Measurements from ENCODE around the gene HK1. TPM values are rescaled to one million over a fixed set of nuclear protein-coding genes. Genes with fewer than 3 reads are reported as not detected.
A peak's percentile ranks its signal among the peaks of the same experiment; 100 is the strongest.

Gene HK1
- total RNA-seq, 1 donor from 2014 or later, result 110 TPM

DNA sequence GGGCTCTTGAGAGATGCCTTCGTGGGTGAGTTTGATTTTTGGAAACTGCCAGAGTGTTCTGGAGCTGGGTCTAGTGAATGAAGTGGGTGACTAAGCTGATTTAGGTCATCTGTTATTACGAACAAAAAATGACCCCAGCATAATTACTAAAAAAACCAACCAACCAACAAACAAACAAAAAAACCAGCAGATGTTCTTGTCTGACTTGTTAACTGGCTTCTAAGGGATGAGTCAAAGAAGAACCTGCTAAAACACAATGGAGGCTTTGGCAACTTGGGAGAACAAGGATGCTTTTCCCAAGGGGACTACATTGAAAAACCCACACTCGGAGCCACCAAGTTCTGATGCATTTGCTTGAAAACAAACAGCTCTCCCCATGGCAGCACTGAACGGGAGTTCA lies 126.9 kb downstream of the HK1 start:
- Mint-ChIP-seq H3K27me3 (ENCODE audit: low read depth) (no peaks in the 10 kb centered on the region), H3K4me1 (ENCODE audit: low read depth) (peaks cover 25% of the 10 kb centered on the region), H3K4me3 (ENCODE audit: unreplicated experiment) (no peak overlapping the region), H3K9me3 (ENCODE audit: low read depth) (no peaks in the 10 kb centered on the region), H3K36me3 (ENCODE audit: low read depth) (peaks cover 20% of the 10 kb centered on the region), H3K27ac (ENCODE audit: unreplicated experiment) (no peak overlapping the region)
- TF ChIP-seq, protein P1, sequence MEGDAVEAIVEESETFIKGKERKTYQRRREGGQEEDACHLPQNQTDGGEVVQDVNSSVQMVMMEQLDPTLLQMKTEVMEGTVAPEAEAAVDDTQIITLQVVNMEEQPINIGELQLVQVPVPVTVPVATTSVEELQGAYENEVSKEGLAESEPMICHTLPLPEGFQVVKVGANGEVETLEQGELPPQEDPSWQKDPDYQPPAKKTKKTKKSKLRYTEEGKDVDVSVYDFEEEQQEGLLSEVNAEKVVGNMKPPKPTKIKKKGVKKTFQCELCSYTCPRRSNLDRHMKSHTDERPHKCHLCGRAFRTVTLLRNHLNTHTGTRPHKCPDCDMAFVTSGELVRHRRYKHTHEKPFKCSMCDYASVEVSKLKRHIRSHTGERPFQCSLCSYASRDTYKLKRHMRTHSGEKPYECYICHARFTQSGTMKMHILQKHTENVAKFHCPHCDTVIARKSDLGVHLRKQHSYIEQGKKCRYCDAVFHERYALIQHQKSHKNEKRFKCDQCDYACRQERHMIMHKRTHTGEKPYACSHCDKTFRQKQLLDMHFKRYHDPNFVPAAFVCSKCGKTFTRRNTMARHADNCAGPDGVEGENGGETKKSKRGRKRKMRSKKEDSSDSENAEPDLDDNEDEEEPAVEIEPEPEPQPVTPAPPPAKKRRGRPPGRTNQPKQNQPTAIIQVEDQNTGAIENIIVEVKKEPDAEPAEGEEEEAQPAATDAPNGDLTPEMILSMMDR (IDR thresholded peaks at IDR 0.05), result no peak
- DNase-seq (ENCODE audit: low spot score), result no peak

DNA sequence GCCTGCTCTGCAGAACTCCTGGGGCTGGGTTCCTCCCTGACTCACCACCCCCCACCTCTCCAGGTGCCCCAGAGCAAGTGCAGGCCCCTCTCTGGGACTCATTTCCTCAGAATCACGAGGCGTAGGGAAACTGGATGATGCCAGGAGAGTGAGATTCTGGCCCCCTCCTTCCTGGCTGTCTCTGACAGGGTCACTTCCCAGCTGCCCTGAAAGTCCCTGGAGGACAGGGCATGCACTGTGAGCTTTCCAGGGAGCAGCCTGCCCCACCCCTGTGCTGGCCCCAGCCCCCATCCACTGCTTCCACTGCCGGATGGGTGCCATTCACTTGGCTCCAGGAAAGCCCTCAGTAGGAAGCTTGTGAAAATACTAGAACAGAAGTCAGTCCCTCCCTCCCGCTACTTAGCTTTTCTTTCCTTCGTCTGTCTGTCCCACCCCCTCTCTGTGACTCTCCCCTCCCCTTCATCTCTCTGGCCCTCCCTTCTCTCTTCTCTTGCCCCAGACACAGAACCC lies 128.1 kb downstream of the HK1 start:
- H3K9me3 Mint-ChIP-seq (ENCODE audit: low read depth), result no peaks in the 10 kb centered on the region
- TF ChIP-seq, protein P1 (IDR thresholded peaks at IDR 0.05), result no peak
- peaks cover 12% of the 10 kb centered on the region for H3K36me3 Mint-ChIP-seq (ENCODE audit: low read depth)
- no peak for DNase-seq (ENCODE audit: low spot score)
- H3K27ac Mint-ChIP-seq (ENCODE audit: unreplicated experiment), result peak overlapping the region; percentile 56
- peaks cover 25% of the 10 kb centered on the region for H3K4me1 Mint-ChIP-seq (ENCODE audit: low read depth)
- no peaks in the 10 kb centered on the region for H3K27me3 Mint-ChIP-seq (ENCODE audit: low read depth)
- no peak overlapping the region for H3K4me3 Mint-ChIP-seq (ENCODE audit: unreplicated experiment)

DNA sequence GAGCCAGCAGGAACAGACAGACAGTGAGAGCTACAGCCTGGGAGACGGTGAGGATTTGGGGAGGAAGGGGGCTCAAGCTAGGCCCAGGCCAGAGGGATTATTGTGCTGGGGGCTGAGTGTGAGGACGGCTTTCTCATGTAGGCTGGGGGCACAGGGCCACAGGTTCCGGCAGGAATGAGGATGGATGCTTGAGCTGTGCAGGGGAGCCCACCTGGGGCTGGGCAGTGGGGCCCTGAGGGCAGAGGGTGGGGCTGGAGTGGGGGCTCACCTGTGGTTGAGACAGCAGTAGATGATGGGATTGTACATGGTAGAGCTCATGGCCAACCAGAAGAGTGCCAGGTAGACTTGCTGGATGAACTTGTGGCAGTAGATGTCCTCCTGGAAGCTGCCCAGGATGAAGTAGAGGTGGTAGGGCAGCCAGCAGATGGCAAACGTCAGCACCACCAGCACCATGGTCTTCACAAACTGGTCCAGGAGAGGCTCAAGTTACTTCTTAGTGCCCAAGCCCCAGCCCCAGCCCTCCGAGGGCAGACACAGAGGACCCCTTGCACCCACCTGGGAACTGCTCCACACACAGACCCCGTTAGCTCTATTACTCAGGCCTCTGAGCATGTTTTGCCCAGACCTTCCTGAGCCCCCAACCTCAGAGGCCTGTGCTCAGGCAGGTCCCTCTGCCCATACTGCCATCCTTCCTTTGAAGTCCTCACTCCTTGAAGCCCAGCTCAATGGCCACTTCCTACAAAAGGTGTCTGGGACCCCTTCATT lies 128.7 kb downstream of the HK1 start:
- peaks cover 25% of the 10 kb centered on the region for H3K4me1 Mint-ChIP-seq (ENCODE audit: low read depth)
- no peaks in the 10 kb centered on the region for H3K9me3 Mint-ChIP-seq (ENCODE audit: low read depth)
- TF ChIP-seq, protein P1 (IDR thresholded peaks at IDR 0.05), result no peak
- no peak overlapping the region for H3K4me3 Mint-ChIP-seq (ENCODE audit: unreplicated experiment)
- H3K27ac Mint-ChIP-seq (ENCODE audit: unreplicated experiment), result peak overlapping the region; percentile 56
- H3K36me3 Mint-ChIP-seq (ENCODE audit: low read depth), result peaks cover 7% of the 10 kb centered on the region
- no peaks in the 10 kb centered on the region for H3K27me3 Mint-ChIP-seq (ENCODE audit: low read depth)
- peak; percentile 47 for DNase-seq (ENCODE audit: low spot score)

DNA sequence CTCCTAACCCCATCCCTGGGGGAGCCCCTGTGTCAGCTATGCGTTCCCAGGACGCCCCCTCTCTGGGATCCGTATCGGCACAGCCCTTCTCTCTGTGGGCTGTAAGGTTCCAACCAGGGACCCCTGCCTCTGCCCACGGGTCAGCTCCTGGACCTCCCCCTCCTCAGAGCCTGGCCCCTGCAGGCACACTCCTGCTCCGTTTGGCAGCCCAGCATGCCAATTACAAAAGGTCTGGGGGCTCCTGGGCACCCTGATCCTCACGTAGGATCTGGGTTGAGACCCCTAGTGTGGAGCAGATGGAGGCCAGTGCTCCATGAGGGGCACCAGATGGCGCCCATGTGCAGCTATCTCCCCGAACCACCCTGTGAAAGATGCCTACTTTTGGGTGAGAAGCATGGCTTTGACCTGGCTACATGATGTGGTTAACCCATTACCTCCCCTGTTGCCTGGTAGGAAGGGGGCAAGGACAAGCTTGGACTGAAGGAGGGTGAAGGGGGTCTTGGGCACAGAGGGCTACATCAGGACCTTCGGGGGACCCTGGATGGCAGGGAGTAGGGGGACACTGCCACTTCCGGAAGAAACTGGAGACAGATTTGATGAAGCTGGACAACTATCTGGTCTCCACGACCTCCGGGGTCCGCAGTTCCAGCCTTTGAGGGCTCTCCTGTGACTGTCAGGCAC lies 129.5 kb downstream of the HK1 start:
- TF ChIP-seq, protein P1 (IDR thresholded peaks at IDR 0.05), result peak; percentile 63
- peaks cover 25% of the 10 kb centered on the region for H3K4me1 Mint-ChIP-seq (ENCODE audit: low read depth)
- peak; percentile 54 for DNase-seq (ENCODE audit: low spot score)
- no peaks in the 10 kb centered on the region for H3K27me3 Mint-ChIP-seq (ENCODE audit: low read depth)
- H3K9me3 Mint-ChIP-seq (ENCODE audit: low read depth), result no peaks in the 10 kb centered on the region
- peak overlapping the region; percentile 18 for H3K27ac Mint-ChIP-seq (ENCODE audit: unreplicated experiment)
- H3K4me3 Mint-ChIP-seq (ENCODE audit: unreplicated experiment), result peak overlapping the region; percentile 59
- peaks cover 3% of the 10 kb centered on the region for H3K36me3 Mint-ChIP-seq (ENCODE audit: low read depth)

DNA sequence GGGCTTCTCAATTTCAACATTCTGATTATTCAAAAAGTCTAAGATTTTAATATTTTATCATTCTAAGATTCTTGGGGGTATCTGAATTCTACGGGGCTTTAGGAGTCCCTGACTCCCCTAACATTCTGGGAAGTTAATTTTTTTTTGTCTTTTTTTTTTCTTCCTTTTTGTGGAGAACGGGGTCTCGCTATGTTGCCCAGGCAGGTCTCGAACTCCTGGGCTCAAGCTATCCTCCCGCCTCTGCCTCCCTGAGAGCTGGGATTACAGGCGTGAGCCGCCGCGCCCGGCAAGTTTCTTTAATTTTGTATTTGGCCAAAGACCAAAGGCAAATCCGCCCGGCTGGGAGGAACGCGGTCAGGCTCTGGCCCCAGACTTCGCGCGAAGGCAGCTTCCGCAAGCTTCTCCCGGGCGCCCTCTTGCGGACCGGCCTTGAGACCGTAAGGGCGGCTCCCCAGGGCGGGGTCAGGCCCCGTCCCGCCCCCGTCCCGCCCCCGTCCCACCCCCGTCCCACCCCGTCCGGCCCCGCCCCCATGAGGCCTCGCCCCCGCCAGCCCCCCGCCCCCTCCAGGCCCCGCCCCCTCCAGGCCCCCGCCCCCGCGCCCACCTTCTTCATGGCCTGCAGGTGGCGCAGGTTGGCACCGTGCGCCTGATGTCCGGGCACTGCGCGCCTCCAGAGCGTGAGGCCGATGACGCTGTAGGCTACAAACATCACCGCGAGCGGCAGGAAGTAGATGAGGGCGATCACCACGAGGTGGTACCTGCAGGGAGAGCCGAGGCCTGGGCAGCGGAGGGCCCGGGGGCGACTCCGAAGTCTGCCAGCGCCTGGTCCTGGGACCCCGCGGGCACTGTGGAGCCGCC lies 130.3 kb downstream of the HK1 start:
- Mint-ChIP-seq H3K36me3 (ENCODE audit: low read depth) (peaks cover 2% of the 10 kb centered on the region), H3K27ac (ENCODE audit: unreplicated experiment) (peak overlapping the region; percentile 87), H3K9me3 (ENCODE audit: low read depth) (no peaks in the 10 kb centered on the region), H3K27me3 (ENCODE audit: low read depth) (no peaks in the 10 kb centered on the region), H3K4me3 (ENCODE audit: unreplicated experiment) (peak overlapping the region; percentile 59), H3K4me1 (ENCODE audit: low read depth) (peaks cover 28% of the 10 kb centered on the region)
- DNase-seq (ENCODE audit: low spot score), result peak; percentile 96
- TF ChIP-seq, protein P1 (IDR thresholded peaks at IDR 0.05), result peak; percentile 93

Data from chondrocyte (in vitro differentiated cells).